Heart left ventricle (tissue), 13 donors: ENCODE results near the gene TAPBPL.

Experiments
- POLR2A ChIP-seq, 2 donors: fragments of 450-650 bp; IDR thresholded peaks; one replicate each; pipeline ENCODE4 v1.6.1; 2017; ENCODE audit warnings: antibody characterized with exemption in 2 of 2, mild to moderate bottlenecking in 2 of 2, moderate library complexity in 2 of 2
- TF ChIP-seq, protein P1 (sequence below), 12 donors: fragments of 200-600 bp; sonication (generic) in 4 of 12; IDR thresholded peaks; one replicate each; pipeline versions ENCODE4 v1.5.0 to v1.8.0; 2018 to 2022; ENCODE audit warnings: antibody characterized with exemption in 12 of 12, mild to moderate bottlenecking in 5 of 12
- donor health status: ischemic (EF 13 %, LVEDD 7.1; RV severe dilation, severe dysfunction).
- donor health status: DM: no; HTN: yes; CAD: no.
- donor health status: DM: no; HTN: no; CAD: no.
- donor health status: ischemic (EF 25% LVEDD 6.9; RV normal size, moderate dysfunction).
- donor health status: ischemic (EF 25% LVEDD 5.7; RV mildly dilated, moderate dysfunction).
- donor health status: ischemic (EF 35%, LVEDD 5.7; RV mildly dilated, moderate dysfunction).
- donor health status: nonischemic (EF 11% LVEDD 7.7; RV severe dilation, severe dysfunction).
- donor health status: DM: yes; HTN: yes; CAD: no.
- donor health status: PGD.
- donor health status: ischemic (EF 29% LVEDD 5.4; RV normal size, mild dysfunction).
- donor health status: nonischemic (EF 23%, LVEDD 6.1; RV moderate dilation, normal function).

DNA sequence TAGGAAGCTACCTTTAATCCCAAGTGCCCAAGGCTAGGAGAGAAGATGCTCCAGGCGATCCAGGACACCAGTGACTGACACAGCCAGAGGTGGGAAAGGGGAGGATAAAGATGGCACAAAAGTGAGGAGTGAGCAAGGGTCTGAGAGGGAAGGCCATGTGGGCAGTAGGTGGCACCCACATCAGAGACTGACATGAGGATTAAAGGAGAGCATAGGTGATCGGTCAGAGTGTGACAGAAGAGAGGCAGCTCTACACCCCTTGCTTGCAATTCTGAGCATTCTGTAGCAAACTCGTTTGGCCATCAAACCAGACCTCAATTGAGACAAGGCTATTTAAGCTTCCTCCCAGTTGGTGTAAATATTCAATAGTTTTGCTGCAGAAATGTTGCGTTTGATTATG is 7.8 kb upstream of the TAPBPL start:
- TF ChIP-seq, protein P1, sequence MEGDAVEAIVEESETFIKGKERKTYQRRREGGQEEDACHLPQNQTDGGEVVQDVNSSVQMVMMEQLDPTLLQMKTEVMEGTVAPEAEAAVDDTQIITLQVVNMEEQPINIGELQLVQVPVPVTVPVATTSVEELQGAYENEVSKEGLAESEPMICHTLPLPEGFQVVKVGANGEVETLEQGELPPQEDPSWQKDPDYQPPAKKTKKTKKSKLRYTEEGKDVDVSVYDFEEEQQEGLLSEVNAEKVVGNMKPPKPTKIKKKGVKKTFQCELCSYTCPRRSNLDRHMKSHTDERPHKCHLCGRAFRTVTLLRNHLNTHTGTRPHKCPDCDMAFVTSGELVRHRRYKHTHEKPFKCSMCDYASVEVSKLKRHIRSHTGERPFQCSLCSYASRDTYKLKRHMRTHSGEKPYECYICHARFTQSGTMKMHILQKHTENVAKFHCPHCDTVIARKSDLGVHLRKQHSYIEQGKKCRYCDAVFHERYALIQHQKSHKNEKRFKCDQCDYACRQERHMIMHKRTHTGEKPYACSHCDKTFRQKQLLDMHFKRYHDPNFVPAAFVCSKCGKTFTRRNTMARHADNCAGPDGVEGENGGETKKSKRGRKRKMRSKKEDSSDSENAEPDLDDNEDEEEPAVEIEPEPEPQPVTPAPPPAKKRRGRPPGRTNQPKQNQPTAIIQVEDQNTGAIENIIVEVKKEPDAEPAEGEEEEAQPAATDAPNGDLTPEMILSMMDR (IDR thresholded peaks at IDR 0.05), result no peak
- no peak for TF ChIP-seq POLR2A (IDR thresholded peaks at IDR 0.05)
